CD4-positive, alpha-beta T cell treated with Interleukin-2 at 100 ng/mL for 4 hours (primary cell): ENCODE measurements around the gene SCUBE3.

Experiments
- DNase-seq: peaks from one replicate; pipeline ENCODE4 v3.0.0-alpha.2; 2020; ENCODE audit warnings: low spot score

Gene SCUBE3

GRCh38 chr6:35240838-35241801 is 27.4 kb downstream of the SCUBE3 start:
- peak; percentile 69 for DNase-seq

DNA sequence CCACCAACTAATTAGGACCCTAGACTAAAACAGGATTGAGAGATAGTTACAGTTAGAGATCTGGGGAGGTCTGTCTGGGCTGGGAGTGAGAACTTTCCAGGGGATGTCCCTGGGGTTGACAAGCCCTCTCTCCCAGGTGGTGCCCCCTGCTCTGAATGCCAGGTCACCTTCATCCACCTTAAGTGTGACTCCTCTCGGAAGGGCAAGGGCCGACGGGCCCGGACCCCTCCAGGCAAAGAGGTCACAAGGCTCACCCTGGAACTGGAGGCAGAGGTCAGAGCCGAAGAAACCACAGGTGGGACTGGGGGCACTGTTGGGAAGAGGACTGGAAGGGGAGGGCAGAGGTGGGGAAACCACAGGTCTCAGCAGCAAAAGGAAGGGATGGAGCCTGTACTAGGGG is 28.7 kb downstream of the SCUBE3 start:
- DNase-seq: no peak

GRCh38 chr6:35242906-35243305 is 29.1 kb downstream of the SCUBE3 start:
- no peak for DNase-seq

DNA sequence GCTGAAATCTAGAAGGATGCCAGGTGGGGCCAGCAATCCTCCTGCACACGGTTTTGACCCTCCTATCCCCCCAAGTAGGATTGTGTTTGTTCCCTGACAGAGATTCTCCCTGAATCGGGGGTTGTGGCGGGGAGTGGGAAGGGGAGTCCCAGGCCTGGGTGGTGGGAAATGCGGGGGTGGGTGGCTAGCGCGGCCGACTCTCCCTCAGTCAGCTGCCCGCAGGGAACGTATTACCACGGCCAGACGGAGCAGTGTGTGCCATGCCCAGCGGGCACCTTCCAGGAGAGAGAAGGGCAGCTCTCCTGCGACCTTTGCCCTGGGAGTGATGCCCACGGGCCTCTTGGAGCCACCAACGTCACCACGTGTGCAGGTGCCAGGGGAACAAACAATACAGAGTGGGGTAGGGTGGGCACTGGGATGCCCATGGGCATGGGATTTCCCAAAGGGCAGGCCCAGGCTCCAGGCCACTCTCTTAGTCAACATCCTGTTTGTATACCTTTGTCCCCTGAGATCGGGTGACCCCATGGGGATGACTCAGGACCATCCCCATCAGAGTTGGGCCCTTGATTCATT is 29.7 kb downstream of the SCUBE3 start:
- no peak for DNase-seq

GRCh38 chr6:35244551-35244950 is 30.8 kb downstream of the SCUBE3 start:
- no peak for DNase-seq

DNA sequence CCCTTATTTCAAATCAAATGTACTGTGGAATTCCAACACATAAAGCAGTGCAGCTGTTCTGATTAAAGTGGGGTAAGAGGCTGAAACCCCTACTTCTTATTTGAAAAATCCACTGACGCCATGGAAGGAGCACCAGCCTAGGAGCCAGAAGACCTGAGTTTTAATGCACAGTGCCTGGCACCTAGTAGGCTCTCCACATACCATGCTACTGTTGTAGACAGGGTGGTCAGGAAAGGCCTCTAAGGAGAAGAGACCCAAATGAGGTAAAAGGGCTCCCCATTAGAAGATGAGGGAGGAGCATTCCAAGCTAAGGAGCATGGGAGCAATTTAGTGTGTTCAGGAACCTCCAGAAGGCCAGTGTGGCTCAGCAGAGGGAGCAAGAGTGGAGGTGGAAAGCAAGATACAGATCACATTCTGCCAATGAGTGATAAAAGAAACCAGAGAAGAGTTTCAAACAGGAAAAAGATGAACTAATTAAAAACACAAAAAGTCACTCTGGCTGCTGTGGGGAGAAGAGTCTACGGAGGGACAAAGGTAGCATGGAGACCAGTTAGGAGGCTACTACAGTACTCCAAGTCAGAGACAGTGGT is 34.0 kb downstream of the SCUBE3 start:
- DNase-seq: no peak

DNA sequence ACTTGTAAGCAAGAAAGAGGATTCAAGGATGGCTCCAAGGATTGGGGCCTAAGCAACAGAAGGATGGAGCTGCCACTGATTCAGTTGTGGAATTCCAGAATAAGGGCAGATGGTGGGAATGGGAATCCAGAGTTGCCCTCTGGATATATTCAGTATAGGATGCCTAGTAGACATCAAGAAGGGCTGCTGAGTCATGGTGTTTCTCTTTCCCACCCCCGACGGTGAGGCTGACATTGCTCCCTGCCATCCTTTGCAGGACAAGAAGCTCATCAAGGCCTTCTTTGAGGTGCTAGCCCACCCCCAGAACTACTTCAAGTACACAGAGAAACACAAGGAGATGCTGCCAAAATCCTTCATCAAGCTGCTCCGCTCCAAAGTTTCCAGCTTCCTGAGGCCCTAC is 34.5 kb downstream of the SCUBE3 start:
- DNase-seq: no peak

DNA sequence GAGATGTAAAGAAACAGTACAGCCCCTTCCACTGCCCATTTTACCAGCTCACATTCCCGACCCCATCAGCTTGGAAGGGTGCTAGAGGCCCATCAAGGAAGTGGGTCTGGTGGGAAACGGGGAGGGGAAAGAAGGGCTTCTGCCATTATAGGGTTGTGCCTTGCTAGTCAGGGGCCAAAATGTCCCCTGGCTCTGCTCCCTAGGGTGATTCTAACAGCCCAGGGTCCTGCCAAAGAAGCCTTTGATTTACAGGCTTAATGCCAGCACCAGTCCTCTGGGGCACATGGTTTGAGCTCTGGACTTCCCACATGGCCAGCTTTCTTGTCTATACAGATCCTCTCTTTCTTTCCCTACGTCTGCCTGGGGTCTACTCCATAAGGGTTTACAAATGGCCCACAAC is 35.2 kb downstream of the SCUBE3 start:
- no peak for DNase-seq

GRCh38 chr6:35251949-35252348 is 38.2 kb downstream of the SCUBE3 start:
- DNase-seq: no peak

DNA sequence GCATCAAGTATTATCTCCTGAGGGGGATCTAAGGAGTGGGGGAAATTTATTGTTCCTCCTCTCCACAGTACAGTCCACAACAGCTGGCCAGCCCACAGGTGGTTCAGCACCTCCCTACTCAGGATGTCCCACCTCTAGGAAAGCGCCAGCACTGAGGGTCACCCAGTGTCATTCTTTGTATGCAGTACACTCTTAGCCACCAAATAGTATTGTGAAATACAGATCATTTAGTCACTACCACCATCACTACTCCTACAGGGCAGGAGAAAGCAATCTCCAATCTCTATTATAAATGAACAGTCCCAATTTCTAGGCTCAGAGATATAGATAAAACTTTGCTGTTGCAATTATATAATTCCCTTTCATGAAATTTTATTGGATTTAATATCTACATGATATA is 39.5 kb downstream of the SCUBE3 start:
- no peak for DNase-seq

- DNase-seq: no peak
Measured at GRCh38 chr6:35258336-35258735, 44.6 kb downstream of the SCUBE3 start.

DNA sequence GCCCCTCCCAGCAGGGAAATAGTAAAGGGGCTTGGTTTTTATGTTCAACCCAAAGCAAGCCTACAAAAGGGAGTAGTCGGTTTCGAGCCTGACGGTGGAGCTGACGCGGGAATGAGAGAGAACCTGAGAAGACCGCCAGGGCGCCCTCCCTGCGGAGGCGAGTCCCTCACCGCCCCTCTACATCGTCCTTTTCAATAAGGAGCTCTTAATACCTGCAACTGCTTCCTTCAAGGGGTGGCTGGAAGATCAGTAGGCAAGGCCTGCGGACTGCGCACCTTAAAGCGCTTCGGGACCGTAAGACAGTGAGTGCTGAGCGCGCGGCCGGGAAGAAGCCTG is 45.1 kb downstream of the SCUBE3 start:
- DNase-seq: no peak

DNA sequence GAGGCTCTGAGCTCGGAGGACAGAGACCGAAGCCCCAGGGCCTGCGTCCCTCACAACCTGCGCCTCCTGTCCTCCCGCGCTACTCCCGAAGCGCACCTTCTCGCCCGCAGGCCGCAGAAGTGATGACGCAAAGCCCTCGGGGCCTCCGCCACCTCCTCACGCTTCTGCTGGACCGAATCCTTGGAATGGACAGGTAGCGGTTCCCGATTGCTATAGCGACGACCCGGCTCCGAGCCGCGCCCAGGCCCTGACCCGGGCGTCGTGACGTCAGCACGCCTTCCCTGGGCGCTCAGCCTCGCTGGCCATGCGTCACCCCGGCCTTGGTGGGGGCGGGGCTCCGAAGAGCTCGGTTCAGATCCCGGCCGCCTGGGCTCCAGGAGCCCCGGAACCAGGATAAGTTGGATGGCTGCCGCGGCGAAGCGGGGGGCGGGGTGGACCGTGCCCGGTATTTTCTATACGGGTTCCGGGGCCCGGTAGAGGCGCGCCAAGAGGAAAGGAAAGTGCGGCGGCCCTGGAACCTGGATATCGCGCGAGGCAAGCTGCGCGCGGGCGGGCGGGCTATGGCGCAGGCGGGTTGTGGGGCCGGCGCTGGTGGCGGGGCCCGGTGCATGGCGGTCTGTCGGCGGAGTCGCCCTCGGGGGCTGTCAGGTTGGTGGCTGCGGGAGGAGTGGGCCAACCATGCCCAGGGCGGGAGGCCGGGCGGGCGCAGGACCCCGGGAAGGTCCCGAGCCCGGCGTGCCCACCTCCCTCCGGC is 45.6 kb downstream of the SCUBE3 start, which contains the start of gene ZNF76:
TSS of gene ZNF76 (plus strand) at position 542 of the 754 bp plus-strand sequence. CDS start 21,417 bp downstream, outside the sequence.
- DNase-seq: peak; percentile 91

GRCh38 chr6:35259948-35260590 is 46.3 kb downstream of the SCUBE3 start:
- DNase-seq: peak; percentile 87

DNA sequence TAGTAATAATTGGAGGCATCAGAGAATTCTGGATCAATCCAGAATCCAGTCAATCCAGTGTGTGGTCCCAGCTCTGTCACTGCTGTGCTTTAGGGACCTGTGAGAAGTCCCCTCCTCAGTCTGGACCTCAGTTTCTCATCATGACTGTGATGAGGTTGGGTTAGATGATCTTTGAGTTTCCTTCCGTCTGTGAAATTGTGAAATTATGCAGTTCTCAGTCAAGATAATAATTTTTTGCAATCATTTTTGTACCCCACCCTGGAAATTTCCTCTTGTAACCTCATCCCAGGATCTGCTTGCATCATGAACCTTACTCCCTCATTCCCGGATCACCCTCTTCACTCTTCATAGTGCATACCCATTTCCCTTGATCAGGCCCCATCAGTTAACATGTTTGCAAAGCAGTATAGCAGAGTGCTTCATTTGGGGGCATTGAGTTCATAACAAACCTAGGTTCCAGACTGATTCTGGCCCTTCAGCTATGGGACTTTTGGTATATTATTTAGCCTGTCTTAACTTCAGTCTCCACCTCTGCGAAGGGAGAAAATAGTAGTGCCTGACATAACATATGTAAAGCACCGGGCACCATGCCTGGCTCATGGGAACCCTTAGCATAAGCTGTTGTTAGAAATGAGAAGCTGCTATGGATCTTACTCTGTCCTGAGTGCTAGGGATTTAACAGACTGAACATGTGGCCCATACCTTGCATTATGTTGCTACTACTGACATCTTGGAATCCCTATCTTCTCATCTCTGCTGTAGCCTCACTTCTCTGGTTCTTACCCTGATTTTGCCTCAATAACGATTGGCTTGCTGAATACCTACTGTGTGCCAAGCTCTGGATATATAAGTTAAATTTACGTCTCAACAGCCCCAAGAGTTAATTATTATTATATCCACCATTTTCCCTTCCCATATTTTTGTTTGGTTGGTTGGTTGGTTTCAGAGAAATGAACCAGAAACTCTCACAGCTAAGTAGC is 47.1 kb downstream of the SCUBE3 start:
- DNase-seq: no peak

DNA sequence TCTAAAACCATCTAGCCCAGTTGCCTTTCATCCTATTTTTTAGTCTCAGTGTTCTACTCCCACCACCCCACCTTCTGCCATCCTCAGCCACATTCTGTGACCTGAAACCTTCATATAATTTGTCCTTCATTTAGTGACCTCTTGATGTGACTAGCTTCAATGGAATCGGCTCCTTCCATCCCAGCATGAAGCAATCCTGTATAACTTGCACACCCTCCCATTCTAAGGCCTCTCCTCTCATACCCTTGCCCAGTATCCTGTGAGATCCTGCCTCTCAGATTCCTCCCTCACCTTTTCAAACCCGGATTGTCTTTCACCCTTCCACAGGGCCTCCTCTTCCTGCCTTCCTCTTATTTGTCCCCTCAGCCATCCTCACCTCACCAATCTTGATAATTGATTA is 48.8 kb downstream of the SCUBE3 start:
- DNase-seq: no peak

DNA sequence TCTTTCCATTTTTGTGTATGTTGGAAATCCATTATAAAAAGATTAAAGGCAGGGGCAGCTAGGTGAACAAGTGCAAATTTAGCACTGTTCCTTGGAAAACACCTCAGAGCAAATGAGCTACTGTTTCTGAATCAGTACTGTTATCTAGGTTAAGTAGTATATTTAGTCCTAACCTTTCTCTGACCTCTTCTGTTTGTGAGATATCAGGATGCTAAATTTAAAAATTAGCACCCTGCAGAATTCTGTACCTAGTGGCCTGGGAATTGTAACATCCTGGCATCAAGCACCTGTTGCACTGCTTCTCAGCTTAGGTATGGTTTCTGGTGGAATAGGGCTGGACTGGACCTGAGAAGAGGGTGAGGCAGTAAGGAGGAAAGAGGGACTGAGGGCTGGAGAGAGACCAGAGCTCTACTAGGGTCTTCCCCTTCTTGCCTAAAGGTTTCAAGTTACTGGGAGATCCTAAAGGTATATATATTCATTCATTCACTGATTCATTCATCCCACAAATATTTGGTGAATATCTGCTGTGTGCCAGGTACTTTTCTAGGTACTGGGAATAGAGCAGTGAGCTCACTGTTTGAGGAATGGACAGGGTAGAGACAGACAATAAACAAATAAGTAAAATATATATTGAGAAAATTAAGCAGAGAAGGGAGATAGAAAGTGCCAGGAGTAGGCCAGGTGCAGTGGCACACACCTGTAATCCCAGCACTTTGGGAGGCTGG is 51.0 kb downstream of the SCUBE3 start:
- no peak for DNase-seq

DNA sequence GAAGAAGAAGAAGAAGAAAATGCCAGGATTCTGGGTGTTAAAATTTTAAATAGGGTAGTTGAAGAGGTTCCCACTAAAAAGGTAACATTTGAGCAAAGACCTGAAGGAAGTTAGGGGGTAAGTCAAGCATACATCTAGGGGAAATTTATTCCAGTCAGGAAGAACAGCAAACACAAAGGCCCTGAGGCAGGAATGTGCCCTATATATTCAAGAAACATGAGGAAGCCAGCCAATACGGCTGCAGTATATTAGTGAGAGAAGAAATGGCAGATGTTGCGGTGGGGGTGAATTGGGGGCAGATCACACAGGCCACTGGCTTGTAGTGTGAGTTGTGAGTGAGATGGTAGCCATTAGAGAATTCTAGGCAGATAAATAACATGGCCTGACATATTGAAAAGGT is 51.8 kb downstream of the SCUBE3 start:
- DNase-seq: no peak

GRCh38 chr6:35267446-35267845 is 53.7 kb downstream of the SCUBE3 start:
- DNase-seq: no peak

DNA sequence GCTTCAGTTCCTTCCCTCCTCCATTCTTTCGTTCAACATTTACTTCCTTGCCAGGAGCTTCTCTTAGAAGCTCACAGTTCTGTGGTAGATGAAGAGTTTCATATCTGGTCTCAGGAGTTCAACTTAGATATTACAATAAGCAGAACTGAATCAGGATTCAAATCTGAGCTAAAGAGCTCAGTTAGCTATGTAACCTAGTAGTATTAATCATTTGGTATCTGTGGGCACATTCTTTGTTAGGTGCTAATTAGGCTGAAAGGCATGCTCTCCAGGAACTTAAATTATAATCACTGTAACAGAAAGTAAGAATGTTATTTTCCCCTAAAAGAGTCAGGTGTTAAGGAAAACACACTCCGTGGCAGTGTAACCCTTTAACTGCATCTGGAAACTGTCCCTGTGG is 54.1 kb downstream of the SCUBE3 start:
- no peak for DNase-seq
